Liver (tissue), 9 donors: Measurements from ENCODE around the gene AKAP7. TPM values are rescaled to one million over a fixed set of nuclear protein-coding genes. Genes with fewer than 3 reads are reported as not detected.

Source experiments
- DNase-seq: peaks from one replicate; pipeline ENCODE4 v3.0.0-alpha.2; 2017; ENCODE audit warnings: low spot score
- H3K27ac ChIP-seq, 2 donors: one replicate each; pipeline ENCODE4 v1.7.0; 2013; ENCODE audit warnings: inconsistent platforms in 2 of 2, low read length in 2 of 2, control low read depth in 1 of 2, low read depth in 1 of 2, mild to moderate bottlenecking in 1 of 2
- H3K27me3 ChIP-seq, 4 donors: one replicate each; pipeline versions ENCODE4 v1.6.1 to v1.7.0; 2013; ENCODE audit warnings: low read length in 3 of 4, inconsistent platforms in 1 of 4, mild to moderate bottlenecking in 1 of 4, moderate library complexity in 1 of 4; ENCODE audit not compliant: control insufficient read depth in 4 of 4, insufficient read depth in 4 of 4
- H3K36me3 ChIP-seq, 4 donors: one replicate each; pipeline versions ENCODE4 v1.6.1 to v1.7.0; 2013; ENCODE audit warnings: low read length in 3 of 4, mild to moderate bottlenecking in 3 of 4, low read depth in 1 of 4, moderate library complexity in 1 of 4; ENCODE audit not compliant: control insufficient read depth in 4 of 4, insufficient read depth in 3 of 4
- H3K4me1 ChIP-seq, 4 donors: one replicate each; pipeline versions ENCODE4 v1.6.1 to v1.7.0; 2013; ENCODE audit warnings: low read length in 3 of 4, mild to moderate bottlenecking in 3 of 4, moderate library complexity in 1 of 4; ENCODE audit not compliant: control insufficient read depth in 4 of 4, insufficient read depth in 4 of 4
- H3K4me3 ChIP-seq, 3 donors: one replicate each; pipeline versions ENCODE4 v1.6.1 to v1.7.0; 2013; ENCODE audit warnings: low read length in 3 of 3, control low read depth in 1 of 3, low read depth in 1 of 3, mild to moderate bottlenecking in 1 of 3
- H3K9ac ChIP-seq, 2 donors: one replicate each; pipeline ENCODE4 v1.7.0; 2013; ENCODE audit warnings: low read length in 2 of 2, mild to moderate bottlenecking in 2 of 2, moderate library complexity in 2 of 2, control low read depth in 1 of 2, low read depth in 1 of 2
- H3K9me3 ChIP-seq, 4 donors: one replicate each; pipeline versions ENCODE4 v1.6.1 to v1.7.0; 2013; ENCODE audit warnings: low read length in 3 of 4; ENCODE audit not compliant: control insufficient read depth in 4 of 4
- FOXA2 ChIP-seq: IDR thresholded peaks from 2 replicates; pipeline ENCODE4 v1.6.1; 2016; ENCODE audit warnings: antibody characterized with exemption
- GABPA ChIP-seq, 2 donors: IDR thresholded peaks in 1 of 2; conservative IDR thresholded peaks in 1 of 2; 2 replicates each; pipeline ENCODE4 v1.6.1; 2016; ENCODE audit warnings: antibody characterized with exemption in 2 of 2, mild to moderate bottlenecking in 1 of 2, moderate library complexity in 1 of 2
- HNF4A ChIP-seq, 2 donors: conservative IDR thresholded peaks; 2 replicates each; pipeline ENCODE4 v1.6.1; 2016; ENCODE audit warnings: antibody characterized with exemption in 2 of 2, mild to moderate bottlenecking in 2 of 2
- HNF4G ChIP-seq: IDR thresholded peaks from 2 replicates; pipeline ENCODE4 v1.6.1; 2016; ENCODE audit warnings: antibody characterized with exemption
- JUND ChIP-seq, 2 donors: IDR thresholded peaks; 2 replicates each; pipeline ENCODE4 v1.6.1; 2016; ENCODE audit warnings: antibody characterized with exemption in 2 of 2
- RAD21 ChIP-seq, 2 donors: IDR thresholded peaks; 2 replicates each; pipeline ENCODE4 v1.6.1; 2016; ENCODE audit warnings: antibody characterized with exemption in 2 of 2, mild to moderate bottlenecking in 2 of 2
- RXRA ChIP-seq, 2 donors: IDR thresholded peaks; 2 replicates each; pipeline ENCODE4 v1.6.1; 2017 to 2018; ENCODE audit warnings: antibody characterized with exemption in 2 of 2, mild to moderate bottlenecking in 1 of 2
- SP1 ChIP-seq: IDR thresholded peaks from 2 replicates; pipeline ENCODE4 v1.6.1; 2018; ENCODE audit warnings: antibody characterized with exemption, mild to moderate bottlenecking
- TAF1 ChIP-seq: conservative IDR thresholded peaks from 2 replicates; pipeline ENCODE4 v1.6.1; 2016; ENCODE audit warnings: antibody characterized with exemption, mild to moderate bottlenecking
- YY1 ChIP-seq: IDR thresholded peaks from 2 replicates; pipeline ENCODE4 v1.6.1; 2016; ENCODE audit warnings: antibody characterized with exemption, mild to moderate bottlenecking
- WGBS: extraction: QIAGEN DNeasy Blood & Tissue Kit; methylation state at CpG from one replicate; pipeline ENCODE4 v1.1.7; 2013; 5-methylcytosine and 5-hydroxymethylcytosine counted together
- polyA plus RNA-seq, 2 donors: library from polyadenylated mRNA; stranded (reverse) in 1 of 2; unstranded in 1 of 2; fragments of 200-250 nt in 1 of 2; fragments of >200 nt in 1 of 2; fragmentation: Nextera tagmentation in 1 of 2; extraction: Ambion mirVana in 1 of 2; gene quantifications; one replicate each; pipeline versions ENCODE4 v1.2.1 to v1.2.3, GENCODE V29; 2013 to 2015
- total RNA-seq, 2 donors: library from RNA; depleted of rRNA; stranded (reverse); fragments of >200 nt; gene quantifications; one replicate each; pipeline ENCODE4 v1.2.3, GENCODE V29; 2014
- TF ChIP-seq, protein P1 (sequence below): IDR thresholded peaks from 2 replicates; pipeline ENCODE4 v1.6.1; 2016; ENCODE audit warnings: antibody characterized with exemption, mild to moderate bottlenecking
- TF ChIP-seq, protein P2 (sequence below): IDR thresholded peaks from 2 replicates; pipeline ENCODE4 v1.6.1; 2016; ENCODE audit warnings: antibody characterized with exemption
- TF ChIP-seq, protein P3 (sequence below): IDR thresholded peaks from 2 replicates; pipeline ENCODE4 v1.6.1; 2016; ENCODE audit warnings: antibody characterized with exemption
- TF ChIP-seq, protein P4 (sequence below): fragments of 150-350 bp; IDR thresholded peaks from 2 replicates; pipeline ENCODE4 v1.5.1; 2017; ENCODE audit warnings: improper control_type of control experiment, low read depth, low read length; ENCODE audit not compliant: missing input control
- donor health status: healthy.
- donor health status: healthy.
- donor health status: healthy.
- donor health status: healthy.
- donor health status: healthy.

AKAP7 gene
- total and polyA plus RNA-seq, 4 donors: 7.9 to 25.4 (median 17.7) TPM

DNA sequence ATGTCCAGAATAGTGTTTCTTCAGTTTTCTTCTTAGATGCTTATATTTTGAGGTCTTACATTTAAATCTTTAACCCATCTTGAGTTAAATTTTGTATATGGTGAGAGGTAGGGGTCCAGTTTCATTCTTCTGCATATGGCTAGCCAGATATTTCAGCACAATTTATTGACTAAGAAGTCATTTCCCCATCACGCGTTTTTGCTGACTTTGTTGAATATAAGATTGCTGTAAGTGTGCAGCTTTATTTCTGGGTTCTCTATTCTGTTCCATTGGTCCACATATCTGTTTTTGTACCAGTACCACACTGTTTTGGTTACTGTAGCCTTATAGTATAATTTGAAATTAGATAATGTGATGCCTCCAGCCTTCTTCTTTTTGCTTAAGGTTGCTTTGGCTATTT, 179.6 kb downstream of the AKAP7 start:
- Histone ChIP-seq H3K4me1 (no peaks in the 10 kb centered on the region), H3K9ac (no peak overlapping the region), H3K4me3 (no peak overlapping the region), H3K9me3 (peaks cover 0 to 4% (median 0%) of the 10 kb centered on the region in 4 donors), H3K27ac (no peak overlapping the region), H3K36me3 (no peaks in the 10 kb centered on the region), H3K27me3 (no peaks in the 10 kb centered on the region)
- no peak for DNase-seq
- 96% methylated on average over 2 of the region's 2 CpGs for WGBS
- TF ChIP-seq, protein P1, sequence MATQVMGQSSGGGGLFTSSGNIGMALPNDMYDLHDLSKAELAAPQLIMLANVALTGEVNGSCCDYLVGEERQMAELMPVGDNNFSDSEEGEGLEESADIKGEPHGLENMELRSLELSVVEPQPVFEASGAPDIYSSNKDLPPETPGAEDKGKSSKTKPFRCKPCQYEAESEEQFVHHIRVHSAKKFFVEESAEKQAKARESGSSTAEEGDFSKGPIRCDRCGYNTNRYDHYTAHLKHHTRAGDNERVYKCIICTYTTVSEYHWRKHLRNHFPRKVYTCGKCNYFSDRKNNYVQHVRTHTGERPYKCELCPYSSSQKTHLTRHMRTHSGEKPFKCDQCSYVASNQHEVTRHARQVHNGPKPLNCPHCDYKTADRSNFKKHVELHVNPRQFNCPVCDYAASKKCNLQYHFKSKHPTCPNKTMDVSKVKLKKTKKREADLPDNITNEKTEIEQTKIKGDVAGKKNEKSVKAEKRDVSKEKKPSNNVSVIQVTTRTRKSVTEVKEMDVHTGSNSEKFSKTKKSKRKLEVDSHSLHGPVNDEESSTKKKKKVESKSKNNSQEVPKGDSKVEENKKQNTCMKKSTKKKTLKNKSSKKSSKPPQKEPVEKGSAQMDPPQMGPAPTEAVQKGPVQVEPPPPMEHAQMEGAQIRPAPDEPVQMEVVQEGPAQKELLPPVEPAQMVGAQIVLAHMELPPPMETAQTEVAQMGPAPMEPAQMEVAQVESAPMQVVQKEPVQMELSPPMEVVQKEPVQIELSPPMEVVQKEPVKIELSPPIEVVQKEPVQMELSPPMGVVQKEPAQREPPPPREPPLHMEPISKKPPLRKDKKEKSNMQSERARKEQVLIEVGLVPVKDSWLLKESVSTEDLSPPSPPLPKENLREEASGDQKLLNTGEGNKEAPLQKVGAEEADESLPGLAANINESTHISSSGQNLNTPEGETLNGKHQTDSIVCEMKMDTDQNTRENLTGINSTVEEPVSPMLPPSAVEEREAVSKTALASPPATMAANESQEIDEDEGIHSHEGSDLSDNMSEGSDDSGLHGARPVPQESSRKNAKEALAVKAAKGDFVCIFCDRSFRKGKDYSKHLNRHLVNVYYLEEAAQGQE: no peak
- TF ChIP-seq TAF1: no peak
- no peak for TF ChIP-seq SP1
- TF ChIP-seq, protein P2, sequence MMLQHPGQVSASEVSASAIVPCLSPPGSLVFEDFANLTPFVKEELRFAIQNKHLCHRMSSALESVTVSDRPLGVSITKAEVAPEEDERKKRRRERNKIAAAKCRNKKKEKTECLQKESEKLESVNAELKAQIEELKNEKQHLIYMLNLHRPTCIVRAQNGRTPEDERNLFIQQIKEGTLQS: no peak
- TF ChIP-seq, protein P3, sequence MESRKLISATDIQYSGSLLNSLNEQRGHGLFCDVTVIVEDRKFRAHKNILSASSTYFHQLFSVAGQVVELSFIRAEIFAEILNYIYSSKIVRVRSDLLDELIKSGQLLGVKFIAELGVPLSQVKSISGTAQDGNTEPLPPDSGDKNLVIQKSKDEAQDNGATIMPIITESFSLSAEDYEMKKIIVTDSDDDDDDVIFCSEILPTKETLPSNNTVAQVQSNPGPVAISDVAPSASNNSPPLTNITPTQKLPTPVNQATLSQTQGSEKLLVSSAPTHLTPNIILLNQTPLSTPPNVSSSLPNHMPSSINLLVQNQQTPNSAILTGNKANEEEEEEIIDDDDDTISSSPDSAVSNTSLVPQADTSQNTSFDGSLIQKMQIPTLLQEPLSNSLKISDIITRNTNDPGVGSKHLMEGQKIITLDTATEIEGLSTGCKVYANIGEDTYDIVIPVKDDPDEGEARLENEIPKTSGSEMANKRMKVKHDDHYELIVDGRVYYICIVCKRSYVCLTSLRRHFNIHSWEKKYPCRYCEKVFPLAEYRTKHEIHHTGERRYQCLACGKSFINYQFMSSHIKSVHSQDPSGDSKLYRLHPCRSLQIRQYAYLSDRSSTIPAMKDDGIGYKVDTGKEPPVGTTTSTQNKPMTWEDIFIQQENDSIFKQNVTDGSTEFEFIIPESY: no peak
- no peak for TF ChIP-seq RXRA (IDR thresholded peaks at IDR 0.05)
- TF ChIP-seq RAD21 (IDR thresholded peaks at IDR 0.05): no peak
- no peak for TF ChIP-seq YY1
- no peak for TF ChIP-seq HNF4G
- no peak for TF ChIP-seq JUND (IDR thresholded peaks at IDR 0.05)
- no peak for TF ChIP-seq FOXA2
- TF ChIP-seq, protein P4, sequence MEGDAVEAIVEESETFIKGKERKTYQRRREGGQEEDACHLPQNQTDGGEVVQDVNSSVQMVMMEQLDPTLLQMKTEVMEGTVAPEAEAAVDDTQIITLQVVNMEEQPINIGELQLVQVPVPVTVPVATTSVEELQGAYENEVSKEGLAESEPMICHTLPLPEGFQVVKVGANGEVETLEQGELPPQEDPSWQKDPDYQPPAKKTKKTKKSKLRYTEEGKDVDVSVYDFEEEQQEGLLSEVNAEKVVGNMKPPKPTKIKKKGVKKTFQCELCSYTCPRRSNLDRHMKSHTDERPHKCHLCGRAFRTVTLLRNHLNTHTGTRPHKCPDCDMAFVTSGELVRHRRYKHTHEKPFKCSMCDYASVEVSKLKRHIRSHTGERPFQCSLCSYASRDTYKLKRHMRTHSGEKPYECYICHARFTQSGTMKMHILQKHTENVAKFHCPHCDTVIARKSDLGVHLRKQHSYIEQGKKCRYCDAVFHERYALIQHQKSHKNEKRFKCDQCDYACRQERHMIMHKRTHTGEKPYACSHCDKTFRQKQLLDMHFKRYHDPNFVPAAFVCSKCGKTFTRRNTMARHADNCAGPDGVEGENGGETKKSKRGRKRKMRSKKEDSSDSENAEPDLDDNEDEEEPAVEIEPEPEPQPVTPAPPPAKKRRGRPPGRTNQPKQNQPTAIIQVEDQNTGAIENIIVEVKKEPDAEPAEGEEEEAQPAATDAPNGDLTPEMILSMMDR: no peak

DNA sequence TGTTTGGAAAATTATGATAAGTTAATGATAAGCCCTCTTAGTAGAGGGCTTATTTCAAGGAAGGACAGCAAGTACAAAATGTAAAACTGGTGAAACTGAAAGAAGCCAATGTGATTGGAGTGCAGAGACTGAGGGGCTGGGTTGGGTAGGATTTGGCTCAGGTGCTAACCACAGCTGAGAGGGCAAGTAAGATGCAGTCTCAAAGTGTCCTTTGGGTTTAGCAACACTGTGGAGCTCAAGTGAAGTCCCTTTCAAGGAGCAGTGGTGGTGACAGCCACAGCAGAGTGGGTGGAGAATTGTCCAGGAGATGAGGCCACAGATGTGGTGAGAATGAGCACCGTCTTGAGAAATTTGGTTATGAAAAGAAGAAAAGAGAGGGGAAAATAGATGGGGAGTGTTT, 181.4 kb downstream of the AKAP7 start:
- H3K4me3 ChIP-seq: no peak overlapping the region
- no peaks in the 10 kb centered on the region for H3K4me1 ChIP-seq
- H3K9me3 ChIP-seq: peaks cover 0 to 4% (median 0%) of the 10 kb centered on the region in 4 donors
- H3K27ac ChIP-seq: no peak overlapping the region
- no peaks in the 10 kb centered on the region for H3K27me3 ChIP-seq
- no peak for DNase-seq
- no peak overlapping the region for H3K9ac ChIP-seq
- TF ChIP-seq, protein P4: no peak
- TF ChIP-seq, protein P3: no peak
- no peak for TF ChIP-seq FOXA2
- no peak for TF ChIP-seq HNF4G
- no peak for TF ChIP-seq HNF4A (conservative IDR thresholded peaks at IDR 0.05)
- TF ChIP-seq GABPA (IDR thresholded peaks at IDR 0.05 in 1 of 2, conservative IDR thresholded peaks at IDR 0.05 in 1 of 2): no peak
- H3K36me3 ChIP-seq: no peaks in the 10 kb centered on the region
- WGBS: 87% methylated on average over 1 of the region's 1 CpG
